Tongue (tissue), 1 donor: ENCODE data around the gene SIM2. TPM values are rescaled to one million over a fixed set of nuclear protein-coding genes. Genes with fewer than 3 reads are reported as not detected.

Source experiments
- total RNA-seq: library from RNA; depleted of rRNA; stranded (reverse); fragments of >200 nt; gene quantifications from one replicate; pipeline ENCODE4 v1.2.3, GENCODE V29; 2014

Gene SIM2
- total RNA-seq, 1 donor from 2014 or later = 14.6 TPM

Other genes starting within 250 kb of the SIM2 start
- gene CLDN14, start 219.0 kb upstream of the SIM2 start, total RNA-seq = 3.4 TPM